ENCODE measurements around the gene CLHC1. TPM values are rescaled to one million over a fixed set of nuclear protein-coding genes. Genes with fewer than 3 reads are reported as not detected.
"Not testable (repeated sequence)": the region's sequence is repeated elsewhere in the genome, so short reads cannot be mapped to it uniquely, and the experiment has no call there.

CLHC1 gene
- total RNA-seq, 1 donor from 2014 or later, result 8.6 TPM

- intact Hi-C loops (cut with DNase I), result loop anchor here (5.0 kb wide), 1 partner anchor 46 kb away; no protein-coding TSS in a partner anchor
- DNase-seq (ENCODE audit: low spot score), result no peak
Observed at GRCh38 chr2:55158111-55158814, 73.8 kb downstream of the CLHC1 start.

GRCh38 chr2:55157474-55157884 lies 74.6 kb downstream of the CLHC1 start:
- intact Hi-C loops (cut with DNase I), result loop anchor here (5.0 kb wide), 1 partner anchor 45 kb away; no protein-coding TSS in a partner anchor
- no peak for DNase-seq (ENCODE audit: low spot score)

GRCh38 chr2:55156984-55157383 lies 75.1 kb downstream of the CLHC1 start:
- intact Hi-C loops (cut with DNase I), result loop anchor here (5.0 kb wide), 1 partner anchor 45 kb away; no protein-coding TSS in a partner anchor
- DNase-seq (ENCODE audit: low spot score), result no peak

GRCh38 chr2:55156326-55156725 lies 75.8 kb downstream of the CLHC1 start:
- no peak for DNase-seq (ENCODE audit: low spot score)
- intact Hi-C loops (cut with DNase I), result loop anchor here (5.0 kb wide), 1 partner anchor 44 kb away; no protein-coding TSS in a partner anchor

GRCh38 chr2:55155764-55156281 lies 76.3 kb downstream of the CLHC1 start:
- intact Hi-C loops (cut with DNase I), result loop anchor here (5.0 kb wide), 1 partner anchor 44 kb away; no protein-coding TSS in a partner anchor
- DNase-seq (ENCODE audit: low spot score), result no peak

GRCh38 chr2:55155206-55155605 lies 76.9 kb downstream of the CLHC1 start:
- DNase-seq (ENCODE audit: low spot score), result no peak
- intact Hi-C loops (cut with DNase I), result loop anchor here (5.0 kb wide), 1 partner anchor 43 kb away; no protein-coding TSS in a partner anchor

GRCh38 chr2:55154525-55155030 lies 77.5 kb downstream of the CLHC1 start:
- intact Hi-C loops (cut with DNase I), result loop anchor here (5.0 kb wide), 1 partner anchor 42 kb away; no protein-coding TSS in a partner anchor
- no peak for DNase-seq (ENCODE audit: low spot score)

- no peak for DNase-seq (ENCODE audit: low spot score)
- intact Hi-C loops (cut with DNase I), result no loop called here
Observed at GRCh38 chr2:55153584-55154299, 78.4 kb downstream of the CLHC1 start.

- intact Hi-C loops (cut with DNase I), result no loop called here
- no peak for DNase-seq (ENCODE audit: low spot score)
Observed at GRCh38 chr2:55152475-55153412, 79.3 kb downstream of the CLHC1 start.

GRCh38 chr2:55151733-55152433 lies 80.2 kb downstream of the CLHC1 start:
- DNase-seq (ENCODE audit: low spot score), result no peak
- intact Hi-C loops (cut with DNase I), result no loop called here

GRCh38 chr2:55150834-55151233 lies 81.3 kb downstream of the CLHC1 start:
- DNase-seq (ENCODE audit: low spot score), result no peak
- intact Hi-C loops (cut with DNase I), result no loop called here

GRCh38 chr2:55148269-55148668 lies 83.8 kb downstream of the CLHC1 start:
- intact Hi-C loops (cut with DNase I), result no loop called here
- no peak for DNase-seq (ENCODE audit: low spot score)

- no peak for DNase-seq (ENCODE audit: low spot score)
- intact Hi-C loops (cut with DNase I), result no loop called here
Observed at GRCh38 chr2:55147531-55147930, 84.6 kb downstream of the CLHC1 start.

- DNase-seq (ENCODE audit: low spot score), result no peak
- intact Hi-C loops (cut with DNase I), result no loop called here
Observed at GRCh38 chr2:55147041-55147440, 85.1 kb downstream of the CLHC1 start.

- intact Hi-C loops (cut with DNase I), result no loop called here
- DNase-seq (ENCODE audit: low spot score), result no peak
Observed at GRCh38 chr2:55146263-55146662, 85.8 kb downstream of the CLHC1 start.

- no peak for DNase-seq (ENCODE audit: low spot score)
- intact Hi-C loops (cut with DNase I), result no loop called here
Observed at GRCh38 chr2:55144922-55145820, 86.9 kb downstream of the CLHC1 start.

GRCh38 chr2:55143706-55144105 lies 88.4 kb downstream of the CLHC1 start:
- intact Hi-C loops (cut with DNase I); DNase-seq (ENCODE audit: low spot score): not testable (repeated sequence)

- no peak for DNase-seq (ENCODE audit: low spot score)
- intact Hi-C loops (cut with DNase I), result no loop called here
Observed at GRCh38 chr2:55142518-55142917, 89.6 kb downstream of the CLHC1 start.
